Right ventricle myocardium superior (tissue), 1 donor: Measurements from ENCODE around the gene RNF6. TPM values are rescaled to one million over a fixed set of nuclear protein-coding genes. Genes with fewer than 3 reads are reported as not detected.
A peak's percentile ranks its signal among the peaks of the same experiment; 100 is the strongest.
"Not testable (repeated sequence)": the region's sequence is repeated elsewhere in the genome, so short reads cannot be mapped to it uniquely, and the experiment has no call there.

Experiments
- ATAC-seq: fragments of 200-7000 bp; cut with Tn5 transposase; one replicate; pipeline ENCODE4 v1.9.1; 2020; ENCODE audit warnings: mild to moderate bottlenecking; ENCODE audit not compliant: poor library complexity
- DNase-seq: peaks from one replicate; pipeline ENCODE4 v3.0.0-alpha.2; 2020
- intact Hi-C: fragments of 100-400 bp; cut with DNase I; formaldehyde crosslinking; loops from one replicate; pipeline ENCODE4 v1.11.2; 2022
- long read RNA-seq: library from polyadenylated mRNA; unstranded; transcript quantifications from one replicate; pipeline ENCODE4 v2.0.0, GENCODE V29; 2021
- total RNA-seq: library from RNA; stranded (reverse); fragmentation: NEBNext Ultra II Directional; extraction: Animal tissue kit (Norgen Biotek cat#: 25700); gene quantifications from one replicate; pipeline ENCODE4 v1.2.1, GENCODE V29; 2021
- donor health status: DM: no; HTN: yes; CAD: no; lungs with severe emphysema.

Gene RNF6
- total RNA-seq, result 18.3 TPM
- long read RNA-seq, transcript RNF6-201 (5 exons, 3,282 nt), result major isoform, 17 of 52 reads
- long read RNA-seq, transcript RNF6-203 (5 exons, 3,706 nt), result minor isoform, 16 of 52 reads
- long read RNA-seq, partial matches to known transcripts, result 0 of 52 reads
- long read RNA-seq, other reads (novel, unspliced or antisense), result 18 of 52 reads

- peak; percentile 96 for DNase-seq
- ATAC-seq, result peak; percentile 100
- intact Hi-C loops, result no loop called here
Measured at GRCh38 chr13:26221721-26222519, at the start of gene RNF6. RNF6 (minus strand) TSS chr13:26222314; CDS start chr13:26219649, 2,665 bp downstream.

- no peak for ATAC-seq
- DNase-seq, result no peak
- intact Hi-C loops, result no loop called here
Measured at GRCh38 chr13:26270707-26271106, 48.6 kb upstream of the RNF6 start.

GRCh38 chr13:26266311-26266710 lies 44.2 kb upstream of the RNF6 start:
- DNase-seq (no peak), ATAC-seq (peak; percentile 22)
- intact Hi-C loops, result no loop called here

- no peak for ATAC-seq
Measured at GRCh38 chr13:26262156-26262555, 40.0 kb upstream of the RNF6 start.

GRCh38 chr13:26259634-26260033 lies 37.5 kb upstream of the RNF6 start:
- ATAC-seq (no peak), DNase-seq (no peak)
- intact Hi-C loops, result loop anchor here (5.0 kb wide), 1 partner anchor 32 kb away; no protein-coding TSS in a partner anchor

More at GRCh38 chr13:26262156-26262555, 40.0 kb upstream of the RNF6 start:
- DNase-seq, result no peak
- intact Hi-C loops, result loop anchor here (5.0 kb wide), 1 partner anchor 35 kb away; no protein-coding TSS in a partner anchor

GRCh38 chr13:26257049-26257448 lies 34.9 kb upstream of the RNF6 start:
- intact Hi-C loops, result no loop called here
- DNase-seq (no peak), ATAC-seq (no peak)

- no peak for DNase-seq
- no peak for ATAC-seq
- intact Hi-C loops, result no loop called here
Measured at GRCh38 chr13:26255691-26256277, 33.7 kb upstream of the RNF6 start.

- no peak for ATAC-seq
- intact Hi-C loops, result no loop called here
- DNase-seq, result no peak
Measured at GRCh38 chr13:26255115-26255514, 33.0 kb upstream of the RNF6 start.

- peak; percentile 66 for DNase-seq
- intact Hi-C loops, result no loop called here
- ATAC-seq, result peak; percentile 66
Measured at GRCh38 chr13:26254583-26255111, 32.5 kb upstream of the RNF6 start.

- intact Hi-C loops, result no loop called here
- DNase-seq, result peak; percentile 95
- ATAC-seq, result peak; percentile 97
Measured at GRCh38 chr13:26253787-26254582, 31.9 kb upstream of the RNF6 start, which contains the start of gene CDK8. CDK8 (plus strand) TSS chr13:26254129; CDS start chr13:26254642, 513 bp downstream.

GRCh38 chr13:26253262-26253786 lies 31.2 kb upstream of the RNF6 start:
- intact Hi-C loops, result no loop called here
- ATAC-seq (no peak), DNase-seq (peak; percentile 39)

- intact Hi-C loops, DNase-seq, ATAC-seq: not testable (repeated sequence)
Measured at GRCh38 chr13:26252006-26252405, 29.9 kb upstream of the RNF6 start.

GRCh38 chr13:26249551-26249950 lies 27.4 kb upstream of the RNF6 start:
- intact Hi-C loops, result no loop called here
- ATAC-seq, result no peak
- no peak for DNase-seq

GRCh38 chr13:26247608-26248007 lies 25.5 kb upstream of the RNF6 start:
- DNase-seq (no peak), ATAC-seq (no peak)

GRCh38 chr13:26247011-26247410 lies 24.9 kb upstream of the RNF6 start:
- intact Hi-C loops, result no loop called here
- ATAC-seq (no peak), DNase-seq (no peak)

More at GRCh38 chr13:26247608-26248007, 25.5 kb upstream of the RNF6 start:
- intact Hi-C loops, result no loop called here

GRCh38 chr13:26246154-26246553 lies 24.0 kb upstream of the RNF6 start:
- DNase-seq, result no peak
- no peak for ATAC-seq
- intact Hi-C loops, result no loop called here

GRCh38 chr13:26236296-26236695 lies 14.2 kb upstream of the RNF6 start:
- ATAC-seq (no peak), DNase-seq (no peak)
- intact Hi-C loops, result no loop called here

GRCh38 chr13:26230703-26231102 lies 8.6 kb upstream of the RNF6 start:
- ATAC-seq (peak; percentile 75), DNase-seq (no peak)
- intact Hi-C loops, result no loop called here
